HEK293 (cell line): ENCODE results near the gene FXYD4.

ENCODE experiments used
- CTCF ChIA-PET: fragments of 350-600 bp; formaldehyde crosslinking; extraction: SDS; loops from one replicate; lab custom pipeline; 2021; ENCODE audit warnings: antibody characterized with exemption; lab: Yijun Ruan, JAX
- POLR2A ChIA-PET: fragments of 300-600 bp; formaldehyde crosslinking; extraction: SDS; loops from one replicate; lab custom pipeline; 2020; ENCODE audit warnings: antibody characterized with exemption, inconsistent platforms; lab: Yijun Ruan, JAX
- H3K27ac ChIP-seq: fragments of 200-500 bp; sonication (Bioruptor generic); 2 replicates; pipeline ENCODE4 v1.5.1; 2014; ENCODE audit warnings: low read depth, low read length, control low read depth, inconsistent platforms; ENCODE audit errors: extremely low read depth
- H3K36me3 ChIP-seq, 2 experiments: fragments of 200-500 bp in 1 of 2; sonication (Bioruptor generic) in 1 of 2; 1 replicate in 1 of 2; 2 replicates in 1 of 2; pipeline ENCODE4 v1.5.1; 2014 to 2017; ENCODE audit warnings: inconsistent platforms in 2 of 2, low read length in 2 of 2; ENCODE audit not compliant: control insufficient read depth in 2 of 2, insufficient read depth in 1 of 2
- H3K4me1 ChIP-seq: fragments of 200-500 bp; sonication (Bioruptor generic); 2 replicates; pipeline ENCODE4 v1.5.1; 2014; ENCODE audit warnings: mild to moderate bottlenecking, low read length, inconsistent platforms; ENCODE audit not compliant: control insufficient read depth, insufficient read depth
- H3K4me3 ChIP-seq: 2 replicates; pipeline ENCODE4 v1.5.1; 2011; ENCODE audit warnings: low read depth, mild to moderate bottlenecking, control low read depth, low read length, moderate library complexity
- H3K9me3 ChIP-seq: fragments of 200-500 bp; sonication (Bioruptor generic); 2 replicates; pipeline ENCODE4 v1.5.1; 2014; ENCODE audit warnings: low read depth, low read length, inconsistent platforms; ENCODE audit not compliant: control insufficient read depth, insufficient read depth
- ATF2 ChIP-seq: fragments of 450-650 bp; formaldehyde crosslinking; IDR thresholded peaks from 2 replicates; pipeline ENCODE4 v1.5.1; 2016; ENCODE audit warnings: missing biosample characterization, missing genetic modification characterization, low read depth
- BCL6B ChIP-seq: fragments of 450-650 bp; formaldehyde crosslinking; IDR thresholded peaks from 2 replicates; pipeline ENCODE4 v1.5.1; 2017; ENCODE audit warnings: missing biosample characterization, missing genetic modification characterization
- HOXA7 ChIP-seq: sonication (generic); formaldehyde crosslinking; IDR thresholded peaks from 2 replicates; pipeline ENCODE4 v1.8.1; 2022; ENCODE audit warnings: missing genetic modification reagents, borderline replicate concordance
- MZF1 ChIP-seq: fragments of 450-650 bp; formaldehyde crosslinking; IDR thresholded peaks from 2 replicates; pipeline ENCODE4 v1.5.1; 2017; ENCODE audit warnings: missing biosample characterization, missing genetic modification characterization, borderline replicate concordance
- REPIN1 ChIP-seq: fragments of 450-650 bp; formaldehyde crosslinking; IDR thresholded peaks from 2 replicates; pipeline ENCODE4 v1.5.1; 2017; ENCODE audit warnings: missing biosample characterization, missing genetic modification characterization, low read depth
- REST ChIP-seq: fragments of 450-650 bp; formaldehyde crosslinking; IDR thresholded peaks from 2 replicates; pipeline ENCODE4 v1.5.1; 2016; ENCODE audit warnings: missing biosample characterization, missing genetic modification characterization
- ZBTB1 ChIP-seq: fragments of 450-650 bp; formaldehyde crosslinking; IDR thresholded peaks from 2 replicates; pipeline ENCODE4 v1.5.1; 2016; ENCODE audit warnings: missing biosample characterization, missing genetic modification characterization
- ZBTB49 ChIP-seq: fragments of 450-650 bp; formaldehyde crosslinking; IDR thresholded peaks from 2 replicates; pipeline ENCODE4 v1.5.1; 2016; ENCODE audit warnings: missing biosample characterization, missing genetic modification characterization, low read depth
- ZNF10 ChIP-seq: fragments of 450-650 bp; formaldehyde crosslinking; IDR thresholded peaks from 2 replicates; pipeline ENCODE4 v1.5.1; 2017; ENCODE audit warnings: missing biosample characterization, missing genetic modification characterization
- ZNF112 ChIP-seq: fragments of 450-650 bp; formaldehyde crosslinking; IDR thresholded peaks from 2 replicates; pipeline ENCODE4 v1.5.0; 2017; ENCODE audit warnings: missing biosample characterization, missing genetic modification characterization
- ZNF266 ChIP-seq: fragments of 450-650 bp; formaldehyde crosslinking; IDR thresholded peaks from 2 replicates; pipeline ENCODE4 v1.5.1; 2016; ENCODE audit warnings: missing biosample characterization, missing genetic modification characterization, low read depth
- ZNF324 ChIP-seq: fragments of 450-650 bp; formaldehyde crosslinking; IDR thresholded peaks from 2 replicates; pipeline ENCODE4 v1.5.1; 2016; ENCODE audit warnings: missing biosample characterization, missing genetic modification characterization
- ZNF362 ChIP-seq: fragments of 450-650 bp; formaldehyde crosslinking; IDR thresholded peaks from 2 replicates; pipeline ENCODE4 v1.5.1; 2016; ENCODE audit warnings: missing biosample characterization, missing genetic modification characterization
- ZNF449 ChIP-seq: fragments of 450-650 bp; formaldehyde crosslinking; IDR thresholded peaks from 2 replicates; pipeline ENCODE4 v1.5.1; 2017; ENCODE audit warnings: missing biosample characterization, mild to moderate bottlenecking, missing genetic modification characterization, moderate library complexity
- ZNF48 ChIP-seq: fragments of 450-650 bp; formaldehyde crosslinking; IDR thresholded peaks from 2 replicates; pipeline ENCODE4 v1.5.1; 2016; ENCODE audit warnings: missing biosample characterization, missing genetic modification characterization
- ZNF544 ChIP-seq: fragments of 450-650 bp; formaldehyde crosslinking; IDR thresholded peaks from 2 replicates; pipeline ENCODE4 v1.5.0; 2017; ENCODE audit warnings: missing biosample characterization, missing genetic modification characterization
- ZNF558 ChIP-seq: fragments of 450-650 bp; formaldehyde crosslinking; IDR thresholded peaks from 2 replicates; pipeline ENCODE4 v1.5.1; 2016; ENCODE audit warnings: missing biosample characterization, missing genetic modification characterization
- ZNF600 ChIP-seq: fragments of 450-650 bp; formaldehyde crosslinking; IDR thresholded peaks from 2 replicates; pipeline ENCODE4 v1.5.1; 2016; ENCODE audit warnings: missing biosample characterization, missing genetic modification characterization
- ZNF624 ChIP-seq: fragments of 450-650 bp; formaldehyde crosslinking; IDR thresholded peaks from 2 replicates; pipeline ENCODE4 v1.5.1; 2017; ENCODE audit warnings: missing biosample characterization, missing genetic modification characterization
- ZNF629 ChIP-seq: fragments of 450-650 bp; formaldehyde crosslinking; IDR thresholded peaks from 2 replicates; pipeline ENCODE4 v1.5.1; 2017; ENCODE audit warnings: missing biosample characterization, missing genetic modification characterization
- ZNF654 ChIP-seq: fragments of 450-650 bp; formaldehyde crosslinking; IDR thresholded peaks from 2 replicates; pipeline ENCODE4 v1.5.1; 2016; ENCODE audit warnings: low read depth, missing biosample characterization, missing genetic modification characterization
- ZNF677 ChIP-seq: fragments of 450-650 bp; IDR thresholded peaks from 2 replicates; pipeline ENCODE4 v1.5.0; 2018; ENCODE audit warnings: missing biosample characterization, mild to moderate bottlenecking, missing genetic modification characterization, moderate library complexity
- ZNF747 ChIP-seq: fragments of 450-650 bp; formaldehyde crosslinking; IDR thresholded peaks from 2 replicates; pipeline ENCODE4 v1.5.1; 2016; ENCODE audit warnings: missing biosample characterization, missing genetic modification characterization
- ZSCAN16 ChIP-seq: fragments of 450-650 bp; formaldehyde crosslinking; IDR thresholded peaks from 2 replicates; pipeline ENCODE4 v1.5.1; 2016; ENCODE audit warnings: missing biosample characterization, missing genetic modification characterization

The FXYD4 gene

GRCh38 chr10:43410345-43410744, 38.9 kb downstream of the FXYD4 start (continued):
- TF ChIP-seq ZSCAN16 (tag by site-specific recombination) (no peak), ZNF677 (no peak), REST (no peak), ZNF544 (tag by site-specific recombination) (no peak), MZF1 (no peak), ZNF266 (tag by site-specific recombination) (no peak), BCL6B (no peak), ZNF747 (tag by site-specific recombination) (no peak), ZNF600 (tag by site-specific recombination) (no peak)

GRCh38 chr10:43411536-43411935, 40.1 kb downstream of the FXYD4 start:
- no peak overlapping the region for H3K4me3 ChIP-seq
- TF ChIP-seq ZBTB1 (tag by site-specific recombination) (no peak), ZNF654 (tag by site-specific recombination) (no peak), REPIN1 (tag by site-specific recombination) (no peak), ZNF449 (tag by site-specific recombination) (no peak), ZNF48 (no peak), ZNF624 (tag by site-specific recombination) (no peak), ZNF10 (no peak), ZBTB49 (tag by site-specific recombination) (no peak), ZNF112 (tag by site-specific recombination) (no peak), ATF2 (no peak), ZNF362 (tag by site-specific recombination) (no peak), ZNF324 (tag by site-specific recombination) (no peak), HOXA7 (CRISPR knock-in tag) (no peak), ZNF629 (tag by site-specific recombination) (no peak), ZNF558 (no peak)
- ChIA-PET POLR2A (no interaction called here), CTCF (interaction anchor here (1.4 kb wide), 1 partner anchor 9 kb away, joined by 5 read pairs; no protein-coding TSS in a partner anchor)
- no peaks in the 10 kb centered on the region for H3K9me3 ChIP-seq
- no peaks in the 10 kb centered on the region for H3K36me3 ChIP-seq
- no peak overlapping the region for H3K27ac ChIP-seq
- no peaks in the 10 kb centered on the region for H3K4me1 ChIP-seq
